Upper lobe of left lung (tissue), 6 donors: Measurements from ENCODE around the gene HS3ST1. TPM values are rescaled to one million over a fixed set of nuclear protein-coding genes. Genes with fewer than 3 reads are reported as not detected.

Experiments
- ATAC-seq, 2 donors: fragments of 200-7000 bp; cut with Tn5 transposase; one replicate each; pipeline ENCODE4 v1.9.1; 2022; ENCODE audit warnings: mild to moderate bottlenecking in 2 of 2, moderate library complexity in 2 of 2; ENCODE audit not compliant: low FRiP score in 2 of 2
- DNase-seq, 2 donors: peaks; one replicate each; pipeline ENCODE4 v3.0.0-alpha.2; 2019 to 2020
- H3K27ac ChIP-seq, 4 donors: fragments of 200-600 bp; sonication (generic); one replicate each; pipeline ENCODE4 v1.5.1; 2016 to 2019
- H3K27me3 ChIP-seq, 4 donors: fragments of 200-600 bp; sonication (generic); one replicate each; pipeline ENCODE4 v1.5.1; 2017 to 2019
- H3K36me3 ChIP-seq, 4 donors: fragments of 200-600 bp; sonication (generic); one replicate each; pipeline ENCODE4 v1.5.1; 2016 to 2019
- H3K4me1 ChIP-seq, 4 donors: fragments of 200-600 bp; sonication (generic); one replicate each; pipeline ENCODE4 v1.5.1; 2018 to 2019
- H3K4me3 ChIP-seq, 4 donors: fragments of 200-600 bp; sonication (generic); one replicate each; pipeline ENCODE4 v1.5.1; 2017 to 2019; ENCODE audit warnings: mild to moderate bottlenecking in 2 of 4, moderate library complexity in 1 of 4
- H3K9me3 ChIP-seq, 4 donors: fragments of 200-600 bp; sonication (generic); one replicate each; pipeline ENCODE4 v1.5.1; 2018 to 2019
- CTCF ChIP-seq, 6 experiments: fragments of 450-650 bp in 4 of 6; fragments of 200-600 bp in 2 of 6; sonication (generic) in 2 of 6; IDR thresholded peaks; one replicate each; pipeline ENCODE4 v1.5.1; 2016 to 2019; ENCODE audit warnings: antibody characterized with exemption in 6 of 6
- EP300 ChIP-seq, 4 donors: sonication (generic); formaldehyde crosslinking; IDR thresholded peaks; one replicate each; pipeline ENCODE4 v1.5.1; 2017; ENCODE audit warnings: antibody characterized with exemption in 4 of 4, control low read depth in 2 of 4
- POLR2A ChIP-seq, 4 donors: fragments of 450-650 bp; IDR thresholded peaks; one replicate each; pipeline ENCODE4 v1.5.1; 2016 to 2017; ENCODE audit warnings: antibody characterized with exemption in 4 of 4, mild to moderate bottlenecking in 2 of 4
- POLR2AphosphoS5 ChIP-seq, 2 donors: sonication (generic); formaldehyde crosslinking; IDR thresholded peaks; one replicate each; pipeline ENCODE4 v1.5.1; 2017; ENCODE audit warnings: antibody characterized with exemption in 2 of 2
- WGBS, 2 donors: methylation state at CpG; one replicate each; pipeline ENCODE4 v1.1.5; 2017 to 2018; 5-methylcytosine and 5-hydroxymethylcytosine counted together
- total RNA-seq, 6 donors: library from RNA; depleted of rRNA in 4 of 6; stranded (reverse); fragments of >200 nt in 4 of 6; gene quantifications; one replicate each; pipeline versions ENCODE4 v1.1.0 to v1.2.1, GENCODE V29; 2016 to 2021
- donor health status: DM: no; HTN: no; CAD: no; lungs with moderate emphysema.
- donor health status: DM: no; HTN: yes; CAD: no; lungs with severe emphysema.

HS3ST1 gene
- total RNA-seq, 6 donors from 2014 or later: 3.4 to 13.8 (median 7.2) TPM

- H3K4me1 ChIP-seq: peaks cover 0 to 7% (median 3%) of the 10 kb centered on the region in 4 donors
- H3K27me3 ChIP-seq: no peaks in the 10 kb centered on the region
- H3K36me3 ChIP-seq: no peaks in the 10 kb centered on the region
- H3K27ac ChIP-seq: no peak overlapping the region
- TF ChIP-seq EP300 (IDR thresholded peaks at IDR 0.05) (no peak), POLR2A (IDR thresholded peaks at IDR 0.05) (no peak), POLR2AphosphoS5 (IDR thresholded peaks at IDR 0.05) (no peak), CTCF (IDR thresholded peaks at IDR 0.05) (no peak)
- ATAC-seq: no peak
- DNase-seq: no peak
- H3K9me3 ChIP-seq: peaks cover 0 to 5% (median 0%) of the 10 kb centered on the region in 4 donors
- no peak overlapping the region for H3K4me3 ChIP-seq
Observed at GRCh38 chr4:11365039-11365438, 63.7 kb downstream of the HS3ST1 start.

GRCh38 chr4:11359591-11359990 is 69.1 kb downstream of the HS3ST1 start:
- Histone ChIP-seq H3K4me3 (no peak overlapping the region), H3K9me3 (no peaks in the 10 kb centered on the region), H3K27me3 (no peaks in the 10 kb centered on the region), H3K27ac (no peak overlapping the region), H3K36me3 (no peaks in the 10 kb centered on the region), H3K4me1 (no peaks in the 10 kb centered on the region)
- no peak for DNase-seq
- no peak for ATAC-seq
- no peak for TF ChIP-seq POLR2A (IDR thresholded peaks at IDR 0.05)

GRCh38 chr4:11355226-11355625 is 73.5 kb downstream of the HS3ST1 start:
- DNase-seq (no peak), ATAC-seq (no peak)
- 92 to 96% methylated on average over 8 of the region's 8 CpGs for WGBS, 2 donors
- Histone ChIP-seq H3K36me3 (no peaks in the 10 kb centered on the region), H3K9me3 (no peaks in the 10 kb centered on the region), H3K27me3 (no peaks in the 10 kb centered on the region), H3K4me1 (no peaks in the 10 kb centered on the region), H3K4me3 (no peak overlapping the region), H3K27ac (no peak overlapping the region)
- no peak for TF ChIP-seq POLR2A (IDR thresholded peaks at IDR 0.05)
- TF ChIP-seq POLR2AphosphoS5 (IDR thresholded peaks at IDR 0.05): no peak
- TF ChIP-seq EP300 (IDR thresholded peaks at IDR 0.05): no peak
- TF ChIP-seq CTCF (IDR thresholded peaks at IDR 0.05): no peak

- 82 to 84% methylated on average over 5 of the region's 5 CpGs for WGBS, 2 donors
- Histone ChIP-seq H3K9me3 (no peaks in the 10 kb centered on the region), H3K27ac (no peak overlapping the region), H3K4me1 (no peaks in the 10 kb centered on the region), H3K4me3 (no peak overlapping the region), H3K36me3 (no peaks in the 10 kb centered on the region), H3K27me3 (no peaks in the 10 kb centered on the region)
- ATAC-seq (no peak), DNase-seq (no peak)
- TF ChIP-seq CTCF (IDR thresholded peaks at IDR 0.05) (no peak), EP300 (IDR thresholded peaks at IDR 0.05) (no peak), POLR2AphosphoS5 (IDR thresholded peaks at IDR 0.05) (no peak), POLR2A (IDR thresholded peaks at IDR 0.05) (no peak)
Observed at GRCh38 chr4:11354531-11354930, 74.2 kb downstream of the HS3ST1 start.

- WGBS, 2 donors: 89 to 91% methylated on average over 3 of the region's 3 CpGs
- no peak for ATAC-seq
Observed at GRCh38 chr4:11348449-11349088, 80.1 kb downstream of the HS3ST1 start.

GRCh38 chr4:11344916-11345315 is 83.8 kb downstream of the HS3ST1 start:
- H3K4me1 ChIP-seq: no peaks in the 10 kb centered on the region
- no peak overlapping the region for H3K27ac ChIP-seq
- DNase-seq: no peak
- TF ChIP-seq CTCF (IDR thresholded peaks at IDR 0.05) (no peak), POLR2AphosphoS5 (IDR thresholded peaks at IDR 0.05) (no peak), POLR2A (IDR thresholded peaks at IDR 0.05) (no peak), EP300 (IDR thresholded peaks at IDR 0.05) (no peak)
- ATAC-seq: no peak
- no peaks in the 10 kb centered on the region for H3K36me3 ChIP-seq
- no peak overlapping the region for H3K4me3 ChIP-seq
- WGBS, 2 donors: 82 to 83% methylated on average over 2 of the region's 2 CpGs
- H3K9me3 ChIP-seq: no peaks in the 10 kb centered on the region
- no peaks in the 10 kb centered on the region for H3K27me3 ChIP-seq

More at GRCh38 chr4:11348449-11349088, 80.1 kb downstream of the HS3ST1 start:
- Histone ChIP-seq H3K36me3 (no peaks in the 10 kb centered on the region), H3K4me3 (no peak overlapping the region), H3K4me1 (no peaks in the 10 kb centered on the region), H3K27me3 (no peaks in the 10 kb centered on the region), H3K27ac (no peak overlapping the region), H3K9me3 (no peaks in the 10 kb centered on the region)
- DNase-seq: no peak
- TF ChIP-seq EP300 (IDR thresholded peaks at IDR 0.05): no peak
